Measurements from ENCODE around the gene CPN2.

CPN2 gene

GRCh38 chr3:194310060-194310835, 40.9 kb downstream of the CPN2 start:
- no peak for DNase-seq

- DNase-seq, result no peak
These were observed 42.3 kb downstream of the CPN2 start for GRCh38 chr3:194308601-194309449.

- DNase-seq, result no peak
These were observed 43.3 kb downstream of the CPN2 start for GRCh38 chr3:194307849-194308248.

- no peak for DNase-seq
These were observed 44.1 kb downstream of the CPN2 start for GRCh38 chr3:194306771-194307640.

GRCh38 chr3:194306109-194306686, 44.9 kb downstream of the CPN2 start:
- DNase-seq, result peak in 2 of 4 experiments; percentile 47 to 54

GRCh38 chr3:194305356-194306108, 45.6 kb downstream of the CPN2 start:
- no peak for DNase-seq

GRCh38 chr3:194304186-194304917, 46.8 kb downstream of the CPN2 start:
- DNase-seq, result no peak

- no peak for DNase-seq
These were observed 47.4 kb downstream of the CPN2 start for GRCh38 chr3:194303749-194304148.

- DNase-seq, result no peak
These were observed 49.4 kb downstream of the CPN2 start for GRCh38 chr3:194301730-194302129.

GRCh38 chr3:194300936-194301335, 50.2 kb downstream of the CPN2 start:
- no peak for DNase-seq

GRCh38 chr3:194300382-194300758, 50.8 kb downstream of the CPN2 start:
- DNase-seq, result no peak

GRCh38 chr3:194298331-194299227, 52.5 kb downstream of the CPN2 start:
- no peak for DNase-seq

GRCh38 chr3:194296454-194297263, 54.5 kb downstream of the CPN2 start:
- DNase-seq, result no peak

- DNase-seq, result no peak
These were observed 56.3 kb downstream of the CPN2 start for GRCh38 chr3:194294895-194295214.

- DNase-seq, result no peak
These were observed 56.8 kb downstream of the CPN2 start for GRCh38 chr3:194294199-194294894.

- DNase-seq, result no peak
These were observed 57.5 kb downstream of the CPN2 start for GRCh38 chr3:194293546-194294198.

- DNase-seq, result no peak
These were observed 58.8 kb downstream of the CPN2 start for GRCh38 chr3:194292331-194292730.
